Left lobe of liver (tissue), 2 donors: Measurements from ENCODE around the gene SPATS2L. TPM values are rescaled to one million over a fixed set of nuclear protein-coding genes. Genes with fewer than 3 reads are reported as not detected.

ENCODE experiments used
- ATAC-seq: fragments of 200-7000 bp; cut with Tn5 transposase; one replicate; pipeline ENCODE4 v1.9.1; 2020; ENCODE audit warnings: mild to moderate bottlenecking, moderate library complexity
- DNase-seq: peaks from one replicate; pipeline ENCODE4 v3.0.0-alpha.2; 2020; ENCODE audit warnings: low spot score
- total RNA-seq: library from RNA; stranded (reverse); gene quantifications from one replicate; pipeline ENCODE4 v1.2.1, GENCODE V29; 2021
- donor health status: DM: no; HTN: no; CAD: no; lungs with moderate emphysema.
- donor health status: DM: no; HTN: yes; CAD: no.

SPATS2L gene
- total RNA-seq, 1 donor from 2014 or later = 66.8 TPM

DNA sequence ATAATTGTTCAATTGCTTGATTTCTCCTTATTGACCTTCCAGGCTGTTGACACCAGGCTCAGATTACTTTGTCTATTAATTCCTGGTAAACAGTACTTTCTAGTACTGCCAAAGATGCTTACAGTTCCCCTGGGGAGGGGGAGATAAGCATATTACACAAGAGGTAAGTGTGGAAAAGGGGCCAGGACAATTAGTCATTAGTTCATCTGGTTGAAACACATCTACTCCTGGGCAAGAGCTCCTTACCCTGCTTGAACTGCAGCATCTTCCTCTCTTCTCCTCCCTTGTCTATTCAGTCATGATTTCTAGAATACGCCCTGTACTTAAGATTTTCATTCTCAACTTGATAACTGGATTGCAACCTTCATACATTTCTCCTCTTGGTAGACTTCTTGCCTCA, 10.4 kb upstream of the SPATS2L start:
- ATAC-seq = no peak
- no peak for DNase-seq

DNA sequence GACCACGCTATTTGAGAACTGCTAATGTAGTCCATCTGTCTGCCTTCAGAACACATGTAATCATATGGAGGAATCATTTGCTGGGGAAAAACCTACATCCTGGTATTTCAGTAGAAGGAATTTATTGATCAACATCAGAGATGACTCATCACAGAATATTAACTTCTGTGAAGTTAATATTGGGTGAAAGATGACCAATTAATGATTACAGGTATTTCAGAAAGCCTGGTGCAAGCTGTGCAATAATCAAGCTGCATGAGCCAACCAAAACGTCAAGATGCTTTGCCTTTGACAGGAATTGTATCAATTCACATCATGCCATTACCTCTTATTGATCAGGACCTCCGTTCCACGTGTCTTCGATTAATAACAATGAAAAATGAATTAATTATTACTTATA, 9.4 kb upstream of the SPATS2L start:
- DNase-seq (no peak), ATAC-seq (no peak)

DNA sequence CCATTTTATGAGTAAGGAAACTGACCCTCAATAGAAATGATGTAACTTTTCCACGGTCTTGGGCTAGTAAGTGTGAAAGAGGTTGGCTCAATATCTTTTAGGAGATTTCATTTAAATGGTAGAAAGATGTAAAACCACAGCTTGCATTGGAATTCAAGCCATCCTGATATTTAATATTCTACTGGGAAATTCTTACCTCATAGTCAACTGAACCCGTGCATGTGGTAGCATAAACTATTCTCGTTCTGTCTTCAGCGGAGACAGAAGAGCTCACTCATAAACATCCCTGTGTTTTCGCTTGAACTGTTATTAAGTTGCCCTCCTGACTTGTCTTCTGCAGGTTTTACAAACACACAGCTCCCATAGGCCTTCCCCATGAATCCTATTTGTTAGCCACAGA, 8.5 kb upstream of the SPATS2L start:
- DNase-seq (no peak), ATAC-seq (no peak)

DNA sequence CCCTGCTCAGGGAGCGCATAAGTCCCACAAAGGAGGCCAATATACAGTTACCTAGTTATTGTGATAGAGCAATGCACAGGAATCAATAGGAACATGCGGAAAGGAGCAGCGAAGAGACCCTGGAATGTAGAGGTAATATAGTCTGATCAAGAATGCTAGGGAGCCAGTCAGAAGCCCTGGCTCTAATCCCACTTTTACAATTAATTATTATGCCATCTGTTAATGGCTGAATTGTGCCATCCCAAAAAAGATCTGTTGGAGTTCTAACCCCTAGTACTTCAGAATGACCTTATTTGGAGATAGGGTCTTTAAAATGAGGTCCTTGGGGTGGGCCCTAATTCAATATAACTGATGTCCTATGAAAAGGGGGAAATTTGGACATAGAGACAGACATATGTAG, 7.7 kb upstream of the SPATS2L start:
- no peak for DNase-seq
- ATAC-seq = no peak

DNA sequence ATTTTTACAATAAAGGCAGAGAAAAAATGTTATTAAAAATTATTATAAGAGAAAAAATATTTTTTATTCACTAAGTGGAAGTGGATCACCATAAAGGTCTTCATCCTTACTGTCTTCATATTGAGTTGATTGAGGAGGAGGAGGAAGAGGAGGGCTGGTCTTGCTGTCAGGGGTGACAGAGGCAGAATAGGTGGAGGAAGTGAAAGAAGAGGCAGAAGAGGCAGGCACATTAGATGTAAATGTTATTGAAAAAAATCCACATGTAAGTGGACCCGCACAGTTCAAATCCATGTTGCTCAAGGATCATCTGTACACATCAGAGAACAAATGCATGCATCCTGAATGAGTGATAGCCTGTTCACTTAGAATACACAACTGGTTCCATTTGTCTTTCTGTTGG, 6.4 kb upstream of the SPATS2L start:
- DNase-seq (no peak), ATAC-seq (no peak)

DNA sequence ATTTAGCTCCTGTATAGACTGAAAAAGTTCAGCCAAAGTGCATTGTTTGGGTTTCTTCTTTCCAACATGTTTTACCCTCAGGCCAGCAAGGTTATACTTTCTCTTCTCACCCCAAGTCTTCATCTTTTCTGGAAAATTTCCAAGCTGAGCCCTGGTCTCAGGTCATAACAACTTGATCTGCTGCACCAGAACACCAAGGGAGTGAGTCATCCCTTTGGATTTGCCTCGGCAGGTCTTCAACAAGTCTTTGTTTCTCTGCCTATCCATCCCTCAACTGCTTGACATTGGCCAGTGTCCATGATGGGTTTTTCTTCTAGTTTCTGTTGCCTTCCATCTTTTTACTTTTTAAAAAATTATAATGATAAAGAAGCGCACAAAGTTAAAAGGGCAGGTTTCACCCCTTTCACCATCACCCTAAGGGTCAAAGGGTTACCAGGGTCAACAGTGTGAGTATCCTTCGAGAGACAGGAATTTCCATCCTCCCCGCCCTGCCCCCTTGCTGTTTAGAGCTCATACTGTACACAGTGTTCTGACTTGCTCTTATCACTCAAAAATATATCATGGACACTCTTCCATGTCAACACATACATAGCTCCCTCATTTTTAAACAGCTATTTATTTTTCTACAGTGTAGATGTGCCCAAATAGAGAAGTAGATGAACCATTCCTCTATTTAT, 5.7 kb upstream of the SPATS2L start:
- DNase-seq (no peak), ATAC-seq (no peak)

DNA sequence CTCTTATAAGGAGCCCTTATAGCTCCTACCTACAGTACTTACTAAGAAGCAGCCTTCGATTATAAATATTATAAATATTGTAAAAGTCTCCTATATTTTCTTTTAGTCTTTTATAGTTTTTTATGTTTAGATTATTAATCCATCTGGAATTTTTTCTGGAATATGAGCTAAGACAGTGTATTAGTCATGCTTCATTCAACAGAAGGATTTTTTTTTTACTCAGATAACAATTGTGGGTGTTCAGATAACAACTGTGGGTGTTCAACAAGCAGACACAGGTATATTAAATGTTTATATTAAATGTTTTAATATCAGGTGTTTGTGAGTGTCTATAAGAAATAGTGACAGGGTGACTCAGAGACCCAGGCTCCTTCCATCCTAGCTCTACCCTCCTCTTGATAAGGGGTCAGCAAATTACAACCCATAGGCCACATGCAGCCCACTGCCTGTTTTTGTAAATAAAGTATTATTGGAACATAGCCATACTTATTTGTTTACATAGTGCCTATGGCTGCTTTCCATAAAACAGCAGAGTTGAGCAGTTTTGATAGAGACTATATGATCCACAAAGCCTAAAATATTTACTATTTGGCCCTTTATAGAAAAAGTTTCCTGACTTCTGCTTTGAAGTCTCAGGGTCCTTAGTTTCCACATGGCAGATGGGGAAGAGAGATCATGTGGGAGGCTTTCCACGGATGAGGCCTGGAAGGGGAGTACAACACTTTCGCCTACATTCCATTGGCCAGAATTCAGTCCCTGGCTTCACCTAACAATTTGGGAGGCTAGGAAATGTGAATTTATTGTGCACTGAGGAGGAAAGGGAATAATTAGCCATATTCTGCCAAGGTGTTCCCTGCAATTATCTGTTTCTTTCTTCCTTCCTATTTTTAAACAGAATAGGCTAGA, 4.3 kb upstream of the SPATS2L start:
- no peak for ATAC-seq
- DNase-seq = no peak

DNA sequence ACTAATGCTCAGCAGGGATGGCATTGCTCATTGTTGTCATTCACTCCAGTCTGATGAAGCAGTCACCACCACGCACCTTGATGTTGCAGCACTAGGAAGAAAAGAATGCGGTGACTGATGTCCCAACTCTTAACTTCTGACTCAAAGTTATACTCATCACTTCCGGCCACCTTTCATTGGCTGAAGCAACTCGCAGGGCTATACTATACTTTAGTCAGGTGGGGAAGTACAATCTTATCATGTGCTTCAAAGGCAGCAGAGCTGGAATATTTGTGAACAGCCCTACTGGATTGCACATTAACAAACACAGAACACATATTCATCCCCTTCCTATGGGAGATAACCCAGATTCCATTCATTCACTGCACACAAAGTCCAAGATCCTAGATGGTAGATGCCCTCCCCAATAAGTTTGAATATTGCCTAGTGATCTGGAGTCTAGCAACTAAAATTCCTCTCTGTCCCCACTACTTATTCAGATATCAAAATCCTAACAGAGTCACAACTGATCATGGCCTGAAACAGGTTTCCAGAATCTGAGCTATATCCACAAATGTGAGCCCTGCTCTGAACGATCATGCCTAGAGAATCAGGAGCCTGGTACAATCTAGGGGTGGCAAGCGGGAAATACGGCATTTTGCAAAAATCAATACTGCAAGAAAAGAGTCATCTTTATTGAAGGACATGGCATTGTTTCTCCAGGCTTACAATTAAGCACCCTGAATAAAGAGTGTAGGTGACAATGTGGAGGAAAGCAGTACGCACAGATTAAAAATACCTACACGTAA, 3.4 kb upstream of the SPATS2L start:
- ATAC-seq (no peak), DNase-seq (no peak)

DNA sequence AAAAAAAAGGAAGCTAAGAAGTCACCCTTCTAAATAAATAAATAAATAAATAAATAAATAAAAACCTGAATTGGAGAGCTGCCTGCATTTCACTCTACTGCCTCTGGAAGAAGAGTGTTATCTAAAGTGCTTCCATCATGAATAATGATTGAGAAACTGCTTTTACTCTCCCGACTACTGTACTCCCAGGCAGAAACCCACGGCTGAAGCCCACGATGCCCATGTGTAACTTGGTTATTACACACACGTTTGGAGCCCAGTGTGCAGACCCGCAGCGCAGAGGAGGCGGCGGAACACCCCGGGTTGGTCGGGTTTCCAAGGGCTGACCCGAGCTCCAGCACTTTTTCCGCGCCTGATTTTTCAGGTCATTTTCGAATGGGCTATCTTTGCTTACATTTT, 697 bp upstream of the SPATS2L start:
- peak; percentile 70 for DNase-seq
- ATAC-seq = peak; percentile 24

DNA sequence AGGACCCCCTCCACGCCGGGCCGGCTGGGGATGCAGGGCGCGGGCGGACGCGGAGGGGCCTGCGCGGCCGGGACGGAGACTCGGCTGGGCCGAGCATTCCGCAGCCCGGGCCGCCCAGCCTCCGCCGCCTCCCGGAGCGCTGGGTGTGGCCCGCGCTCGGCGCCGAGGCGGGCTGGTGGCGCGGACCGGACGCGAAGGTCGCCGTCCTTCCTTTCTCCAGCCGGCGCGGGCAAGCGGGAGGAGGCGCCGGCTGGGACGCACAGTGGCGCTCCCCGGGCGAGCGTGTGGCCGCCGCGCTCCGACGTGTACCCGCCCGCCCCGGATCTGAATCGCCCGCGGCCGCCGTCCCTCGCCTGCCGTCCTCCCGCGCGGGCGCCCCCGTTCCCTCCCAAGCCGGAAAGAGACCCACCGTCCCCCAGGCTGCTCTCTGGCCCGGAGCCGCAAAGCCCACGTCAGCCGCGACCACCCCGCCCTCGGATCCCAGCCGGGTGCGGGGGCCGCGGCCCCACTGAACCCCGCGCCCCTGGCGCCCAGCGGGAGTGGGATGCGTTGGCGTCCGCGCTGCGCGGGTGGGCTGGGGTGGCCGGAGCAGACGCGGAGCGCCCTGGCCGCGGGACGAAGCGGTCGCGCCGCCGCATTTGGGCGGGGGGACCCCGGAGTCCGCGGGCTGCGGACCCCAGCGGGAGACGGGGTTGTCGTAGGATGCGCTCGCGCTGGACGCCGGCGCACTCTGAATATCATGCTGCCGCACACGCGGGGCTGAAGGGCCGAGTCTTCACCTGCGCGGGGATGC, 634 bp downstream of the SPATS2L start:
- ATAC-seq = peak; percentile 71
- DNase-seq = peak; percentile 67

DNA sequence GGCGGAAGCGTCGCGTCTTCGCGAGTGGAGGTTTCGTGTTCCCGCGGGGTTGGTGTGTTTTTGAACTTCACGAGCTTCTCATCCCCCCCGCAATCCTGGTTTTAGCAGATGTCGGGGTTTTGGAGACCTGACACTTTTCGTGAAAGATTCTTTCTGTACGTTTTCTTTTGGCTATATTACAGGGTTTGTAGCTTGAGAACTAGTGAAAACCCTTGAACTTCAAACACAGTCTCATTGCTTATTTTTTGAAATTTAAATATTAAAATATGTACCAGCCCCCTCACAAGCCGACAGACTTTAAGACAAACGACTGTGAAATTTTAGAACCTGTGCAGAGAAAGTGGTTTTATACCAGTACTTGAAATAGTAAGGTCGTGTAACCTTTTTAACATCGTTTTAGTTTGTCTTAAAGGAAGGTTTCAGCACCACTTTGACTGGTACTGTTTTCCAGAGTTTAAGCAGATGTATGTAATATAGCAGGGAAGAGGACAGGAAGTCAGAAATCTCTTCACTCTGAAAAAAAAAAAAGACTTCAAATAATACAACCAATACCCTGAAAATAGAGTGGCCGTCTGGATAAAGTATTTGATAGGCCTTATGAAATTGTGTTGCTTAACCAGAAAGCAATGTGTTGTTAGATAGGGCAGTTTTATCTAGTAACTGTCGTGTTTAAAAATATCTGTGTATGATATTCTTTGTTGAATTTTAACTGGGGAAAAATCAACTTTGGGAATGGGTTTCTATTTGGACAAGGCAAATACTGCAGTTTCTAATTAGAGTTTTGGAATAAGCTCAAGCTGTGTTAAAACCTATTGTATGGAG, 1.4 kb downstream of the SPATS2L start:
- DNase-seq (no peak), ATAC-seq (no peak)

DNA sequence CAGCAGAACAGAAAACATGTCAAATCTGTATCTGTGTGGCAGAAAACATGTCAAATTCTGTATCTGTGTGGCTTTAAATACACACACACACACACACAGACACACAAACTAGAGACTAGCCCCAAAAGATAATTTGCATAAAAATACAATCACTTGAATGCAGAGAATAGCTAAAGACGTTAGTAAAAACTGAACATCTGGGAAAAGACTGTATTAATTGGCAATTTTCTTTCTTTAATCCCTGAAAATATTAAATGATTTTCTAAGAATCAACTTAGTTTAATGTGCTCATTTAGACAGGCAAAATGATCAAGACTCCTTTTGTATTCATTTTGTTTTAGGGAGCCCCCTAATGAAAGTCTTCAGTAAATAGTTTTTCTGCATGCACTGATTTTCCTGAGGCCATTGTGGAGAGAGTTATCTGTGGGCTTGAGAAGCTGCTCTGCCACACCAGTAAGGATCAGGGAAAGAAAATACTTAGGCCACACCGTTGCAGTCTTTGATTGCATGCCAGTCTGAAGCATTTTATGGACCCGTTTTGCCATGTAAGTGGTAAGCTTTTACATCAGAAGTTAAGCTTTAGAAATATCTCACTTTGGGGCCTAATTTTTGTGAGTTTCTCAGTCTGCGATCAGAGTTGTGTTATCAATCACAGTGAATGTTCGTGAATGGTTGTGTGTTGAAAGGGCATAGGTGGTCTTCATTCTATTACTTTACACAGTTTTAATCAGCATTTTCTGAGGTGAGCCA, 2.2 kb downstream of the SPATS2L start:
- no peak for ATAC-seq
- DNase-seq = no peak

DNA sequence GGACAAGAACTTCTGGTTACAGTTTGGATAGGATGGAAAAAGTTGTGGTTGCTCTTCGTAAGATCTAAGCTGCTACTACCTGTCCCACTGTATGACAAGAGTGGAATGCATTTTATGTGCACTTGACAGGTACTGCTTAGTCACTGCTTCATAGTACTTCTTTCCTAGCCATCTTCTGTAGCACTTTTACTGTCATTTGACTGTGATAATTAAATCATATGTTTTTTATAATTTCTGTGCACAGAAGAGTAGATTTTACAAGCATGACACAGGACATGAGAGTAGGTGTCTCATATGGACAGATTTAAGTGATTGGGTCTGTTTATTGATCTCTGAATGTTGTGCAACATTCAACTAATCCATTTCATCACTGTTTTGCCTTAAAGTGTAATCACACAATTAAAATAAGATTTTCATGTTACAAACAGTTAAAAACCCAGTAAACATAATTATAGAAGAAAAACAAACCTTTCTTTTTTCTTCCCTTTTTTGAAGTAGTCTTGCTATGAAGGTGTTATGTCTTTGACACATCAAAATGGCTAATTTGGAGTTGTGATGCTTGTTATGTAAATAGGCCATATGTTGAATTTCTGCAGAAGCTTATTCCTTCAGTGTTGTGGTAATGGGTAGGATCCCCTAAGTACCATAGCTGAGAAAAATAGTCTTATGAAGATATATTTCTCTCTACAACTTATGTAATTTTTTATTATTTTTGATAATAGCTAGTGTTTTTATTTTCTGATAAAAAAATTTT, 3.0 kb downstream of the SPATS2L start:
- DNase-seq (no peak), ATAC-seq (no peak)

DNA sequence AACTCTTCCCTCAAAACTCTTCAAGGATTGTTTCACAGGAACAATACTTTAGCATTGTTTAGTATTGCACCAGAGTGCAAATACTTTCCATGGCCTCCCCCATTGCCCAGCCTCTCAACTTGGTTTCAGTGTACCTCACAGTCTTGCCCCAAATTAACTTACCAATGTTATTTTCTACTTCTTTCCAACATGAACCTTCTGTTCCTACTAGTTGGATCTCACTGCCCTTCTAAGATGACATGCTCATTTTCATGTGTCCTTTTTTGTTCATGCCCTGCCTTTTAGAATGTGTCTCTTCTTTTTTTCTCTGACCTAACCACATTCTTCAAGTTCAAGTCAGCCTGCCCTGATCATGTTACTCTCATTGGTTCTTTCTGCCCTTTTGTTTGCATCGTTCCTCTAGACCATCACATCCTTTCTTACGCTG, 4.1 kb downstream of the SPATS2L start:
- DNase-seq (no peak), ATAC-seq (no peak)

DNA sequence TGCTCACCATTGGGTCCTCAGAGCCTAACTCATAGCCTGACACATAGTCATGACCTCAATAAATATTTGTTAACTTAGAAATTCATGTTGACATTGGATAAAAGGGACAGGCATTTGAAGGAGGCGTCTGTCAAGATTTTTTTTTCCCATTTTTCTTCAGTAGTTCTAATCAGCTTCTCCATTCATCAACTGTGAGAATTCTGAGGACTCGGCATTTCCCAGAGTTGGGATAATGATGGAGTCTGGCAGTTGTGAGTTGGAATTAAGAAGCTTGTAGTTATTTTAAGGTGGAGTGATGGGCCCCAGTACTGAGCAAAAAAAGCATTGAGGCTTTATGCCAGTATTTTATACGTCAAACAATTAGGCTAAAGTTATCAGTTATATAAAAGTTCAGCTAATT, 4.6 kb downstream of the SPATS2L start:
- ATAC-seq = no peak
- no peak for DNase-seq

DNA sequence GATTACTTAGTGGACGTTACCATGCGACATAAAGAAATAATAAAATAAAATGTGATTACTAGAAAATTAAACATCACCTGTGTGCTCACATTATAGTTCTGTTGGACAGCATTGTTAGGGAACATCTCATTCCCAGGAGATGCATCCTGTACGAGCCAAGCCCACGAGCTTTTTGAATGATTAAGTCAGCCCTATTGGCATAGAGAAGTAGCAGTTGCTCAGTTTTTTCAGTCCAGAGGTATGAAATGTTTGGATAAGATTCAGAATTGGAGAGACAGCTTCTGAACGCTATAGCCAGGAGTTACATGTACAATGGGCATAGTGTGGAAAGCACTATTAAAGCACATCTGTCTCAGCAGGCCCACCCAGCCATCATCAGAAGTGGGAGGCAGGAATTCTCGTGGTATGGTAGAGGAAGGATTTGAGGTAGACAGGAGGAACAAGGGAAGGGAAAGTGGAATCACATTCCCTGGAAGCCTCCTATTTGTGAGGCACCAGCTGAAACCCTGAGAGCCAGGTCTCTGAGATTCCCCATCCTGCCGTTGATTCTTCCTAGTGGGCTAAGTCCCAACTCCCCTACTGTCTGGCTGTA, 8.6 kb downstream of the SPATS2L start:
- DNase-seq (no peak), ATAC-seq (no peak)

DNA sequence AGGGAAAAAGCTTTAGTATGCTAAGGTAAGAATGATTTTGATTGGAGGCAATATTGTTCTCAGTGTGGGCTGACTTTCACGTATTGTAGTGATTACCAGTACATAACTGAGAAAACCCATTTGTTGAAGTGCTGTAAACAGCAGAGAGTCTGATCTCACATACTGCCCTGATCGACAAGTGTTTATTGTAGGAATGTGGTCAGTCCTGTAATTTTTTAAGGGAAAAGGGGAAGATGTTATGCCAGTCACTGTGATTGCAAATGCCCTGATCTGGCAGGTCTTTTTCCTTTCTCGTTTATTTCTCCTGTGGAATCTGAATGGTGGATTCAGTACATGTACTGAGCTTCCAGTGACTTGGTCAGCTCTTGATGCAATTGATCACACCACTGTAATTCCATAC, 11.5 kb downstream of the SPATS2L start:
- DNase-seq (no peak), ATAC-seq (no peak)

DNA sequence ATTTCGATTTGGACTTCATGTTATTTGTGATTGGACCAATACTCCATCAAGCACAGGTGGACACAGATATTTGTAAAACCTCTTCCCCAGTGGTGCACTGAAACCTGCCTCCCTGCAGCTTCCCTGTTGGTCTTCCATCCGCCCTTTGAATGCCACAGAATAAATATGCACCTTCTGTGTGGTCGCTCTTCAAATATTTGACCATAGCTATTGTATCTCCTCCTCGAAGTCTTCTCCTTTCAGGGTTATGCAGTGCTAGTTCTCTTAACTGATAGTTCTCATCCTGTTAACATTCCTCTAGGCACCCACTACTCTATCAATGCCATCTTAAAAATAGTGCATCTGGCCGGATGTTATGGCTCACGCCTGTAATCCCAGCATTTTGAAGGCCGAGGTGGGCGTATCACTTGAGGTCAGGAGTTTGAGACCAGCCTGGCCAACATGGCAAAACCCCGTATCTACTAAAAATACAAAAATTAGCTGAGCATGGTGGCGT, 12.5 kb downstream of the SPATS2L start:
- ATAC-seq (no peak), DNase-seq (no peak)
